Epithelial cell of proximal tubule (primary cell): ENCODE data around the gene ITGA11. TPM values are rescaled to one million over a fixed set of nuclear protein-coding genes. Genes with fewer than 3 reads are reported as not detected.
A peak's percentile ranks its signal among the peaks of the same experiment; 100 is the strongest.

ENCODE experiments used
- DNase-seq: peaks from one replicate; pipeline ENCODE4 v3.0.0-alpha.2; 2011; ENCODE audit warnings: low read depth
- H3K4me3 ChIP-seq: 2 replicates; pipeline ENCODE4 v1.5.1; 2011; ENCODE audit warnings: low read depth, mild to moderate bottlenecking, low read length
- CTCF ChIP-seq: conservative IDR thresholded peaks from 2 replicates; pipeline ENCODE4 v1.5.1; 2012; ENCODE audit warnings: low read depth, mild to moderate bottlenecking, low read length
- total RNA-seq: library from RNA; depleted of rRNA; stranded (reverse); fragments of >200 nt; gene quantifications from 2 replicates; pipeline ENCODE4 v1.2.3, GENCODE V29; 2015

Gene ITGA11
- total RNA-seq, 1 donor from 2014 or later = 1.6 TPM

GRCh38 chr15:68286256-68286655 is 145.7 kb downstream of the ITGA11 start:
- no peak for DNase-seq
- H3K4me3 ChIP-seq = no peak overlapping the region
- TF ChIP-seq CTCF = no peak

GRCh38 chr15:68285259-68285980 is 146.5 kb downstream of the ITGA11 start:
- H3K4me3 ChIP-seq = no peak overlapping the region
- no peak for TF ChIP-seq CTCF
- peak; percentile 74 for DNase-seq

GRCh38 chr15:68284616-68285258 is 147.2 kb downstream of the ITGA11 start:
- no peak for DNase-seq
- no peak overlapping the region for H3K4me3 ChIP-seq
- TF ChIP-seq CTCF = no peak

- no peak for TF ChIP-seq CTCF
- no peak for DNase-seq
- H3K4me3 ChIP-seq = no peak overlapping the region
Observed at GRCh38 chr15:68283401-68283800, 148.6 kb downstream of the ITGA11 start.

GRCh38 chr15:68281008-68281407 is 151.0 kb downstream of the ITGA11 start:
- TF ChIP-seq CTCF = no peak
- peak overlapping the region; percentile 79 for H3K4me3 ChIP-seq
- no peak for DNase-seq

- no peak for TF ChIP-seq CTCF
- peak overlapping the region; percentile 79 for H3K4me3 ChIP-seq
- no peak for DNase-seq
Observed at GRCh38 chr15:68279779-68280753, 151.9 kb downstream of the ITGA11 start.
